Measurements from ENCODE around the gene ADD1.

ADD1 gene

GRCh38 chr4:2927016-2927695, 83.5 kb downstream of the ADD1 start:
- Histone ChIP-seq H3K36me3 (peaks cover 100% of the 10 kb centered on the region), H3K27me3 (ENCODE audit: insufficient read depth, low read depth, severe bottlenecking) (no peaks in the 10 kb centered on the region), H3K4me3 (ENCODE audit: low read depth, low read length) (no peak overlapping the region), H3K9me3 (ENCODE audit: severe bottlenecking) (no peaks in the 10 kb centered on the region), H3K27ac (no peak overlapping the region; the same call in 1 of the 2 replicates)
- no peak for TF ChIP-seq CTCF (IDR thresholded peaks at IDR 0.05; ENCODE audit: low read depth, low read length)
- no peak for DNase-seq

DNA sequence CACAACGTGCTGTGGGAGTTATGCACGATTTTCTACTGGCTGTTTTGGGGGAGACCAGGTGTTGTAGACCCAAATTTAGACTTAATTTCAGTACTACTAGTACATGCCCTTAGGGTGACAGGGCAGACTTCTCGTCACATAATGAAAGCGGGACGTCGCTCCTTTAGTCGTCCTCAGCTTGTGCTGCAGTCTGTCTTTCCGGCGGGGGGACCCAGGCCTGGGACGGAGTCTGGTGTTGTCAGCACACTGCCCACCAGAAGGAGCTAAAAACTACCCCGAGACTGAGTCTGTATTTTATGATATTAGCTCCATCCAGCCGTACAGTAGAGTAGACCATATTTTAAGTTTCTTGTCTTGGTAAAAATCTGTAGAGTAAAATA, 84.0 kb downstream of the ADD1 start:
- Histone ChIP-seq H3K9me3 (ENCODE audit: severe bottlenecking) (no peaks in the 10 kb centered on the region), H3K4me3 (ENCODE audit: low read depth, low read length) (no peak overlapping the region), H3K27me3 (ENCODE audit: insufficient read depth, low read depth, severe bottlenecking) (no peaks in the 10 kb centered on the region), H3K36me3 (peaks cover 100% of the 10 kb centered on the region), H3K27ac (no peak overlapping the region; the same call in 1 of the 2 replicates)
- TF ChIP-seq CTCF (IDR thresholded peaks at IDR 0.05; ENCODE audit: low read depth, low read length): no peak
- DNase-seq: no peak

DNA sequence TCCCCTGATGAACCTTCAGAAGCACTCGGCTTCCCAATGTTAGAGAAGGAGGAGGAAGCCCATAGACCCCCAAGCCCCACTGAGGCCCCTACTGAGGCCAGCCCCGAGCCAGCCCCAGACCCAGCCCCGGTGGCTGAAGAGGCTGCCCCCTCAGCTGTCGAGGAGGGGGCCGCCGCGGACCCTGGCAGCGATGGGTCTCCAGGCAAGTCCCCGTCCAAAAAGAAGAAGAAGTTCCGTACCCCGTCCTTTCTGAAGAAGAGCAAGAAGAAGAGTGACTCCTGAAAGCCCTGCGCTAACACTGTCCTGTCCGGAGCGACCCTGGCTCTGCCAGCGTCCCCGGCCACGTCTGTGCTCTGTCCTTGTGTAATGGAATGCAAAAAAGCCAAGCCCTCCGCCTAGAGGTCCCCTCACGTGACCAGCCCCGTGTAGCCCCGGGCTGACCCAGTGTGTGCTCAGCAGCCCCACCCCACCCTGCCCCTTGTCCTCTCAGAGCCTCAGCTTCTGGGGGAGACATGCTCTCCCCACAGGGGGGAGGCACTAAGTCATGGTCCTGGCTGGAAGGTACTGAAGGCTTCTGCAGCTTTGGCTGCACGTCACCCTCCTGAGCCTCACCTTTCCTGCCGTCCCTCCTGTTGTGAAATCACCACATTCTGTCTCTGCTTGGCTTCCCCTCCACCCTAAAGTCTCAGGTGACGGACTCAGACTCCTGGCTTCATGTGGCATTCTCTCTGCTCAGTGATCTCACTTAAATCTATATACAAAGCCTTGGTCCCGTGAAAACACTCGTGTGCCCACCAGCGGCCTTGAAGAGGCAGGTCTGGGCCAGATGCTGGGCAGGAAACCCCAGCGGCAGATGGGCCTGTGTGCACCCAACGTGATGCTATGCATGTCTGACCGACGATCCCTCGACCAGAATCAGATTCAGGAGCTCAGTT, 84.9 kb downstream of the ADD1 start:
- DNase-seq: no peak
- Histone ChIP-seq H3K4me3 (ENCODE audit: low read depth, low read length) (no peak overlapping the region), H3K36me3 (peaks cover 100% of the 10 kb centered on the region), H3K9me3 (ENCODE audit: severe bottlenecking) (no peaks in the 10 kb centered on the region), H3K27ac (no peak overlapping the region; the same call in 1 of the 2 replicates), H3K27me3 (ENCODE audit: insufficient read depth, low read depth, severe bottlenecking) (no peaks in the 10 kb centered on the region)
- no peak for TF ChIP-seq CTCF (IDR thresholded peaks at IDR 0.05; ENCODE audit: low read depth, low read length)

DNA sequence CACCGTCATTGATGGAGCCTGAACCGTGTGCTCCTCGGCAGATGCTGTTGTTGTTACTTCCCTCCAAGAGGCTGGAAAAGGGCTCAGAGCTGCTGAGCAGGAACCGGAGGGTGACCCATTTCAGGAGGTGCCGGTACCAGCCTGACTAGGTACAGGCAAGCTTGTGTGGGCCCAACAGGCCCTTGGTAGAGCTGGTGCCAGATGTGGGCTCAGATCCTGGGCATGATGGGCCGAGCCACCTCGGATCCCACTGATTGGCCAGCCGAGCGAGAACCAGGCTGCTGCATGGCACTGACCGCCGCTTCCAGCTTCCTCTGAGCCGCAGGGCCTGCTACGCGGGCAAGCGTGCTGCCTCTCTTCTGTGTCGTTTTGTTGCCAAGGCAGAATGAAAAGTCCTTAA, 85.8 kb downstream of the ADD1 start:
- Histone ChIP-seq H3K4me3 (ENCODE audit: low read depth, low read length) (no peak overlapping the region), H3K27ac (no peak overlapping the region), H3K27me3 (ENCODE audit: insufficient read depth, low read depth, severe bottlenecking) (no peaks in the 10 kb centered on the region), H3K9me3 (ENCODE audit: severe bottlenecking) (no peaks in the 10 kb centered on the region), H3K36me3 (peaks cover 91% of the 10 kb centered on the region)
- no peak for TF ChIP-seq CTCF (IDR thresholded peaks at IDR 0.05; ENCODE audit: low read depth, low read length)
- no peak for DNase-seq

- H3K4me3 ChIP-seq (ENCODE audit: low read depth, low read length): no peak overlapping the region
- no peak for TF ChIP-seq CTCF (IDR thresholded peaks at IDR 0.05; ENCODE audit: low read depth, low read length)
- no peak for DNase-seq
- peaks cover 85% of the 10 kb centered on the region for H3K36me3 ChIP-seq
- no peak overlapping the region for H3K27ac ChIP-seq
- H3K9me3 ChIP-seq (ENCODE audit: severe bottlenecking): no peaks in the 10 kb centered on the region
- no peaks in the 10 kb centered on the region for H3K27me3 ChIP-seq (ENCODE audit: insufficient read depth, low read depth, severe bottlenecking)
Measured at GRCh38 chr4:2930135-2930757, 86.6 kb downstream of the ADD1 start.
